GM12878 (cell line): ENCODE data around the gene TIGD2. TPM values are rescaled to one million over a fixed set of nuclear protein-coding genes. Genes with fewer than 3 reads are reported as not detected.

Experiments used
- ATAC-seq: fragments of 200-7000 bp; cut with Tn5 transposase; 3 replicates; pipeline ENCODE4 v1.9.1; 2020; ENCODE audit warnings: mild to moderate bottlenecking, moderate library complexity
- BruUV-seq: library from RNA; stranded (reverse); fragments of 400-500 nt; replicated peaks from 2 replicates; lab custom pipeline; 2021; lab: Mats Ljungman, UMichigan
- CTCF ChIA-PET: fragments of 300-600 bp; sonication (Branson Sonifier 250); formaldehyde crosslinking; extraction: SDS; loops from one replicate; lab custom pipeline; 2021; ENCODE audit warnings: inconsistent platforms; lab: Yijun Ruan, JAX
- POLR2A ChIA-PET: fragments of 350-600 bp; formaldehyde crosslinking; extraction: SDS; loops from one replicate; lab custom pipeline; 2021; ENCODE audit warnings: inconsistent platforms; lab: Charles Lee
- RAD21 ChIA-PET: fragments of 300-600 bp; sonication (Branson Sonifier 250); formaldehyde crosslinking; loops from one replicate; lab custom pipeline; 2023; ENCODE audit warnings: antibody characterized with exemption; ENCODE audit not compliant: unreplicated experiment; lab: Charles Lee
- SMC1A ChIA-PET: fragments of 300-600 bp; sonication (Branson Sonifier 250); formaldehyde crosslinking; loops from one replicate; lab custom pipeline; 2023; ENCODE audit not compliant: unreplicated experiment, uncharacterized antibody; lab: Charles Lee
- DNase-seq: peaks from one replicate; pipeline ENCODE4 v3.0.0-alpha.2; 2011; ENCODE audit warnings: low read depth, low spot score
- FAIRE-seq: peaks from 3 replicates; lab custom pipeline; 2011; peaks lifted over from hg19 to GRCh38; lab: Jason Lieb, UNC
- H2AFZ ChIP-seq: 2 replicates; pipeline ENCODE4 v1.6.0; 2011; ENCODE audit warnings: low read depth, low read length, control low read depth; ENCODE audit not compliant: control insufficient read depth
- H3K27ac ChIP-seq: 2 replicates; pipeline ENCODE4 v1.5.1; 2011; ENCODE audit warnings: control low read depth; ENCODE audit not compliant: control insufficient read depth, insufficient read depth
- H3K27me3 ChIP-seq, 2 experiments: replicated peaks in 1 of 2; 2 replicates each; pipeline versions ENCODE4 v1.6.0 to v1.6.1; 2011; ENCODE audit warnings: low read length in 1 of 2; ENCODE audit not compliant: control insufficient read depth in 2 of 2, insufficient read depth in 2 of 2
- H3K36me3 ChIP-seq, 2 experiments: 2 replicates each; pipeline ENCODE4 v1.5.1; 2011; ENCODE audit warnings: low read length in 1 of 2; ENCODE audit not compliant: control insufficient read depth in 2 of 2, insufficient read depth in 2 of 2
- H3K4me1 ChIP-seq: 2 replicates; pipeline ENCODE4 v1.6.1; 2011; ENCODE audit warnings: mild to moderate bottlenecking, low read length, moderate library complexity, mixed read lengths; ENCODE audit not compliant: control insufficient read depth, insufficient read depth
- H3K4me2 ChIP-seq: 2 replicates; pipeline ENCODE4 v1.6.0; 2011; ENCODE audit warnings: control low read depth; ENCODE audit not compliant: control insufficient read depth, insufficient read depth
- H3K4me3 ChIP-seq: fragments of 200-600 bp; sonication (generic); 2 replicates; pipeline ENCODE4 v1.5.1; 2016
- H3K79me2 ChIP-seq: 2 replicates; pipeline ENCODE4 v1.6.0; 2011; ENCODE audit warnings: low read length; ENCODE audit not compliant: control insufficient read depth, insufficient read depth
- H3K9ac ChIP-seq: 2 replicates; pipeline ENCODE4 v1.8.0; 2011; ENCODE audit warnings: low read length, control low read depth, mixed read lengths; ENCODE audit not compliant: control insufficient read depth, insufficient read depth
- H3K9me3 ChIP-seq: replicated peaks from 3 replicates; pipeline ENCODE4 v1.5.1; 2011; ENCODE audit warnings: mild to moderate bottlenecking, low read length; ENCODE audit not compliant: control insufficient read depth, insufficient read depth
- H4K20me1 ChIP-seq: 2 replicates; pipeline ENCODE4 v1.6.0; 2011; ENCODE audit not compliant: control insufficient read depth, insufficient read depth
- CBFB ChIP-seq: IDR thresholded peaks from 2 replicates; pipeline ENCODE4 v1.6.1; 2016; ENCODE audit warnings: antibody characterized with exemption, low read depth
- CBX3 ChIP-seq: fragments of 200-600 bp; sonication (generic); IDR thresholded peaks from 2 replicates; pipeline ENCODE4 v1.6.1; 2016; ENCODE audit warnings: low read depth, borderline replicate concordance
- CEBPB ChIP-seq, 2 experiments: fragments of 150-350 bp in 1 of 2; IDR thresholded peaks; 2 replicates each; pipeline ENCODE4 v1.6.1; 2012 to 2014; ENCODE audit warnings: low read depth in 2 of 2, low read length in 2 of 2, borderline replicate concordance in 1 of 2, inconsistent platforms in 1 of 2
- CHD1 ChIP-seq: IDR thresholded peaks from 2 replicates; pipeline ENCODE4 v1.6.1; 2012; ENCODE audit warnings: low read depth, low read length, improper control_type of control experiment
- EGR1 ChIP-seq, 2 experiments: IDR thresholded peaks; 1 replicate in 1 of 2; 2 replicates in 1 of 2; pipeline ENCODE4 v1.6.1; 2011 to 2012; ENCODE audit warnings: low read depth in 2 of 2, low read length in 2 of 2, borderline replicate concordance in 1 of 2, mild to moderate bottlenecking in 1 of 2, moderate library complexity in 1 of 2
- GATAD2B ChIP-seq: fragments of 450-650 bp; conservative IDR thresholded peaks from 2 replicates; pipeline ENCODE4 v1.6.1; 2017; ENCODE audit warnings: low read depth, mild to moderate bottlenecking, moderate library complexity
- MTA2 ChIP-seq: fragments of 450-650 bp; IDR thresholded peaks from 2 replicates; pipeline ENCODE4 v1.6.1; 2016; ENCODE audit warnings: low read depth, mild to moderate bottlenecking, moderate library complexity
- MYC ChIP-seq: IDR thresholded peaks from 2 replicates; pipeline ENCODE4 v1.6.1; 2011; ENCODE audit warnings: mild to moderate bottlenecking, low read length, moderate library complexity, inconsistent platforms; ENCODE audit not compliant: insufficient read depth, insufficient replicate concordance, insufficient read length, severe bottlenecking
- PAX5 ChIP-seq: IDR thresholded peaks from 2 replicates; pipeline ENCODE4 v1.6.1; 2011; ENCODE audit warnings: low read depth, low read length, borderline replicate concordance
- RB1 ChIP-seq: fragments of 450-650 bp; formaldehyde crosslinking; IDR thresholded peaks from 2 replicates; pipeline ENCODE4 v1.6.1; 2017; ENCODE audit warnings: mild to moderate bottlenecking, borderline replicate concordance
- RBBP5 ChIP-seq: fragments of 200-600 bp; sonication (generic); conservative IDR thresholded peaks from 2 replicates; pipeline ENCODE4 v1.6.1; 2016
- RUNX3 ChIP-seq: IDR thresholded peaks from 2 replicates; pipeline ENCODE4 v1.6.1; 2012; ENCODE audit warnings: low read length, inconsistent platforms
- SREBF1 ChIP-seq: IDR thresholded peaks from 2 replicates; pipeline ENCODE4 v1.6.1; 2012; ENCODE audit warnings: mild to moderate bottlenecking, low read length
- SUPT20H ChIP-seq: IDR thresholded peaks from 2 replicates; pipeline ENCODE4 v1.6.1; 2011; ENCODE audit warnings: low read depth, mild to moderate bottlenecking, low read length, moderate library complexity, borderline replicate concordance; ENCODE audit not compliant: control insufficient read depth
- ZZZ3 ChIP-seq: IDR thresholded peaks from 2 replicates; pipeline ENCODE4 v1.6.1; 2011; ENCODE audit warnings: low read depth; ENCODE audit not compliant: control insufficient read depth, insufficient read length
- WGBS: methylation state at CpG from one replicate; pipeline ENCODE4 v1.1.6; 2016; ENCODE audit warnings: low lambda C conversion rate; ENCODE audit not compliant: insufficient replicate concordance, insufficient coverage; ENCODE audit errors: missing lambda C conversion rate; 5-methylcytosine and 5-hydroxymethylcytosine counted together
- in situ Hi-C: fragments of 300-500 bp; cut with MboI; formaldehyde crosslinking; loops from 9 replicates; pipeline ENCODE4 v1.14.3; 2018; ENCODE audit warnings: mixed read lengths
- intact Hi-C: fragments of 100-400 bp; cut with micrococcal nuclease; formaldehyde crosslinking; loops from one replicate; pipeline ENCODE4 v1.14.2; 2022; ENCODE audit not compliant: unreplicated experiment
- polyA plus RNA-seq, 11 experiments: library from polyadenylated mRNA; depleted of rRNA in 4 of 11; unstranded in 6 of 11; stranded (reverse) in 5 of 11; fragments of >200 nt; fragmentation: Nextera tagmentation in 4 of 11; fragmentation: Illumina TruSeq in 1 of 11; extraction: Ambion mirVana in 4 of 11; extraction: Trizol in 1 of 11; gene quantifications; 1 replicate in 1 of 11; 2 replicates in 10 of 11; pipeline versions ENCODE4 v1.2.1 to v1.2.3, GENCODE V29; 2011 to 2016; ENCODE audit warnings: inconsistent platforms in 2 of 11, missing spikeins in 2 of 11, low read depth in 1 of 11
- total RNA-seq, 4 experiments: library from RNA; depleted of rRNA in 3 of 4; stranded (reverse); fragments of >200 nt in 3 of 4; fragmentation: Illumina TruSeq in 1 of 4; extraction: Trizol in 1 of 4; gene quantifications; 2 replicates each; pipeline versions ENCODE4 v1.2.1 to v1.2.3, GENCODE V29; 2013 to 2021
- TF ChIP-seq, protein P1 (sequence below): fragments of 450-650 bp; IDR thresholded peaks from 2 replicates; pipeline ENCODE4 v1.6.1; 2017; ENCODE audit warnings: mild to moderate bottlenecking, moderate library complexity

TIGD2 gene
- total and polyA plus RNA-seq, 10 of the 15 experiments (the other 5 are each of a cell fraction or from before 2014, with no cell fraction given), result 2.4 to 8.4 (median 5.0) TPM

DNA sequence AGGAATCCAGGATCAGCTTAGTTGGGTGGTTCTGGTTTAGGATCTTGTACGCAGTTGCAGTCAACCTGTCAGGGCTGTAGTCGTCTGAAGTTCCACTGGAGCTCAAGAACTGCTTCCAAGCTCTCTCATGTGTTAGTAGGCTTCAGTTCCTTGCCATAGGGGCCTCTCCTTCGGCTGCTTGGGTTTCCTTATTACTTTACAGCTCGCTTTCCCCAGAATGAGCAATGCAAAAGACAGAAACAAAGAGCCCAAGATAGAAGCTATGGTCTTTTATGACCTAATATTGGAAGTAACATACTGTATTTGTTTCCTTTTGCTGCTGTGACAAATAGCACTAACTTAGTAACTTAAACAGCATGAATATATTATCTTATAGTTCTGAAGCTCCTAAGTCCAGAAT is 51.7 kb downstream of the TIGD2 start:
- H2AFZ ChIP-seq, result no peak overlapping the region
- no TSS peak for BruUV-seq
- POLR2A ChIA-PET, result interaction anchor here (0.7 kb wide), 1 partner anchor 743 kb away, joined by 3 read pairs; no protein-coding TSS in a partner anchor
- no peaks in the 10 kb centered on the region for H3K79me2 ChIP-seq
- TF ChIP-seq CBFB, result no peak
- no peak for TF ChIP-seq RB1
- TF ChIP-seq RBBP5, result no peak
- no peak for TF ChIP-seq CBX3
- TF ChIP-seq PAX5, result no peak
- TF ChIP-seq, protein P1, sequence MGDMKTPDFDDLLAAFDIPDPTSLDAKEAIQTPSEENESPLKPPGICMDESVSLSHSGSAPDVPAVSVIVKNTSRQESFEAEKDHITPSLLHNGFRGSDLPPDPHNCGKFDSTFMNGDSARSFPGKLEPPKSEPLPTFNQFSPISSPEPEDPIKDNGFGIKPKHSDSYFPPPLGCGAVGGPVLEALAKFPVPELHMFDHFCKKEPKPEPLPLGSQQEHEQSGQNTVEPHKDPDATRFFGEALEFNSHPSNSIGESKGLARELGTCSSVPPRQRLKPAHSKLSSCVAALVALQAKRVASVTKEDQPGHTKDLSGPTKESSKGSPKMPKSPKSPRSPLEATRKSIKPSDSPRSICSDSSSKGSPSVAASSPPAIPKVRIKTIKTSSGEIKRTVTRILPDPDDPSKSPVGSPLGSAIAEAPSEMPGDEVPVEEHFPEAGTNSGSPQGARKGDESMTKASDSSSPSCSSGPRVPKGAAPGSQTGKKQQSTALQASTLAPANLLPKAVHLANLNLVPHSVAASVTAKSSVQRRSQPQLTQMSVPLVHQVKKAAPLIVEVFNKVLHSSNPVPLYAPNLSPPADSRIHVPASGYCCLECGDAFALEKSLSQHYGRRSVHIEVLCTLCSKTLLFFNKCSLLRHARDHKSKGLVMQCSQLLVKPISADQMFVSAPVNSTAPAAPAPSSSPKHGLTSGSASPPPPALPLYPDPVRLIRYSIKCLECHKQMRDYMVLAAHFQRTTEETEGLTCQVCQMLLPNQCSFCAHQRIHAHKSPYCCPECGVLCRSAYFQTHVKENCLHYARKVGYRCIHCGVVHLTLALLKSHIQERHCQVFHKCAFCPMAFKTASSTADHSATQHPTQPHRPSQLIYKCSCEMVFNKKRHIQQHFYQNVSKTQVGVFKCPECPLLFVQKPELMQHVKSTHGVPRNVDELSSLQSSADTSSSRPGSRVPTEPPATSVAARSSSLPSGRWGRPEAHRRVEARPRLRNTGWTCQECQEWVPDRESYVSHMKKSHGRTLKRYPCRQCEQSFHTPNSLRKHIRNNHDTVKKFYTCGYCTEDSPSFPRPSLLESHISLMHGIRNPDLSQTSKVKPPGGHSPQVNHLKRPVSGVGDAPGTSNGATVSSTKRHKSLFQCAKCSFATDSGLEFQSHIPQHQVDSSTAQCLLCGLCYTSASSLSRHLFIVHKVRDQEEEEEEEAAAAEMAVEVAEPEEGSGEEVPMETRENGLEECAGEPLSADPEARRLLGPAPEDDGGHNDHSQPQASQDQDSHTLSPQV, result no peak
- no peak for TF ChIP-seq SREBF1
- no peak for TF ChIP-seq GATAD2B
- TF ChIP-seq CEBPB (IDR thresholded peaks at IDR 0.05; ENCODE audit: borderline replicate concordance in 1 of 2, low read depth in 2 of 2, low read length in 2 of 2), result no peak
- no peak for TF ChIP-seq EGR1 (IDR thresholded peaks at IDR 0.05; ENCODE audit: borderline replicate concordance in 1 of 2, low read depth in 2 of 2, low read length in 2 of 2)
- TF ChIP-seq SUPT20H, result no peak
- TF ChIP-seq RUNX3, result no peak
- TF ChIP-seq ZZZ3, result no peak
- no peak for TF ChIP-seq MYC
- no peak for TF ChIP-seq CHD1
- no peak for TF ChIP-seq MTA2
- TF ChIP-seq, all 136 proteins: peak for 0
- RAD21 ChIA-PET, result interaction anchor here (0.7 to 1.4 kb wide), 5 partner anchors 9 to 273 kb away, joined by 3 to 5 read pairs (median 3); no protein-coding TSS in a partner anchor
- Histone ChIP-seq H4K20me1 (no peaks in the 10 kb centered on the region), H3K4me2 (no peak overlapping the region), H3K4me1 (no peaks in the 10 kb centered on the region), H3K9me3 (no peaks in the 10 kb centered on the region), H3K9ac (no peak overlapping the region), H3K27ac (no peak overlapping the region), H3K36me3 (no peaks in the 10 kb centered on the region), H3K27me3 (no peaks in the 10 kb centered on the region; a peak in 1 of 4 replicates), H3K4me3 (no peak overlapping the region)
- DNase-seq, result no peak
- 2% methylated on average over 4 of the region's 4 CpGs for WGBS
- in situ Hi-C loops, result no loop called here
- intact Hi-C loops, result no loop called here
- no peak for ATAC-seq
- no peak for FAIRE-seq
- CTCF ChIA-PET, result interaction anchor here (0.6 to 2.8 kb wide), 15 partner anchors 9 to 345 kb away, joined by 3 to 28 read pairs (median 3); no protein-coding TSS in a partner anchor
- SMC1A ChIA-PET, result interaction anchor here (0.6 to 3.2 kb wide), 12 partner anchors 8 to 347 kb away, joined by 3 to 20 read pairs (median 4); no protein-coding TSS in a partner anchor
